ENCODE measurements around the gene ADIPOR2. TPM values are rescaled to one million over a fixed set of nuclear protein-coding genes. Genes with fewer than 3 reads are reported as not detected.
A peak's percentile ranks its signal among the peaks of the same experiment; 100 is the strongest.
"Not testable (repeated sequence)": the region's sequence is repeated elsewhere in the genome, so short reads cannot be mapped to it uniquely, and the experiment has no call there.

Gene ADIPOR2
- total RNA-seq, 2 experiments from 2014 or later, result 51.7 to 52.6 TPM

DNA sequence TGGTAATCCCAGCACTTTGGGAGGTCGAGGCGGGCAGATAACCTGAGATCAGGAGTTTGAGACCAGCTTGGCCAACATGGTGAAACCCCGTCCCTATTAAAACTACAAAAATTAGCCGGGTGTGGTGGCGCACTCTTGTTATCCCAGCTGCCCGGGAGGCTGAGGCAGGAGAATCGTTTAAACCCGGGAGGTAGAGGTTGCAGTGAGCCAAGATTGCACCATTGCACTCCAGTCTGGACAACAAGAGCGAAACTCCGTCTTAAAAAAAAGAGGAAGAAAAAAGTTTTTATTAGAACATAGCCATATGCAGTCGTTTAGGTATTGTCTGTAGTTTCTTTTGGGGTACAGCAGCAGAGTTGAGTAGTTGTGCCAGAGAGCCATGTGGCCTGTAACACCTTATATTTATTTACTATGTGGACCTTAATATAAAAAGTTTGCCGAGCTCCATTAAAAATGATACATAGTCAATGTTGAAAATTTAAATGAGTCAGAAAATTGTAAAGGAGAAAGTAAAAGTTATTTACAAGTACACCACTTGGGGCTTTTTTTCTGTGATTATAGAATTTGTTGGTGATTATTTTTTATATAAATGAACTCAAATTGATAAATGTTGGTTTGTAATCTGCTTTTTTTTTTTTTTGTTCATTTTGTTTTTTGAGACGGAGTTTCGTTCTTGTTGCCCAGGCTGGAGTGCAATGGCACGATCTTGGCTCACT, 2.2 kb downstream of the ADIPOR2 start:
- intact Hi-C loops (cut with DNase I, micrococcal nuclease), result loop anchor here (5.0 to 10.0 kb wide), 2 partner anchors 101 to 1102 kb away; partner anchors contain the start of genes FBXL14 (in 1 of the 2) and FKBP4 (in 1 of the 2)
- Mint-ChIP-seq H3K9me3 (ENCODE audit: low read depth) (no peaks in the 10 kb centered on the region), H3K36me3 (ENCODE audit: low read depth) (peaks cover 14% of the 10 kb centered on the region), H3K27me3 (no peaks in the 10 kb centered on the region), H3K4me1 (peaks cover 69% of the 10 kb centered on the region), H3K27ac (no peak overlapping the region), H3K4me3 (no peak overlapping the region)
- ChIA-PET CTCF (interaction anchor here (0.6 to 1.2 kb wide), 3 partner anchors 40 to 71 kb away, joined by 3 to 4 read pairs (median 3); no protein-coding TSS in a partner anchor), POLR2A (interaction anchor here (0.7 kb wide), 1 partner anchor 106 kb away, joined by 3 read pairs; no protein-coding TSS in a partner anchor)
- ATAC-seq (no peak), DNase-seq (no peak)

DNA sequence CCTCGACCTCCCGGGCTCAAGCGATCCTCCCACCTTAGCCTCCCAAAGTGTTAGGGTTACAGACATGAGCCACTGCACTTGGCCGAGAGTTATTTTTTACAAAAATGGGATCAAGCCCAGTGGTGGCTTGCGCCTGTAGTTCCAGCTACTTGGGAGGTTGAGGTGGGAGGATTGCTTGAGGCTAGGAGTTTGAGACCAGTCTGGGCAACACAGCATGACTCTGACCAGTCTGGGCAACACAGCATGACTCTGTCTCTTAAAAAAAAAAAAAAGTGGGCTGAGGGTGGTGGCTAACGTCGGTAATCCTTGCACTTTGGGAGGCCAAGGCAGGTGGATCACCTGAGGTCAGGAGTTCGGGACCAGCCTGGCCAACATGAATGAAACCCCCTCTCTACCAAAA, 4.2 kb downstream of the ADIPOR2 start:
- DNase-seq; POLR2A ChIA-PET; ATAC-seq; H3K9me3 Mint-ChIP-seq (ENCODE audit: low read depth); H3K4me3 Mint-ChIP-seq; H3K27ac Mint-ChIP-seq; H3K27me3 Mint-ChIP-seq: not testable (repeated sequence)
- peaks cover 16% of the 10 kb centered on the region for H3K36me3 Mint-ChIP-seq (ENCODE audit: low read depth)
- intact Hi-C loops (cut with DNase I, micrococcal nuclease), result loop anchor here in 1 of 2 experiments (10.0 kb wide), 1 partner anchor 1100 kb away; the partner anchor contains the start of gene FKBP4
- CTCF ChIA-PET, result interaction anchor here (1.0 kb wide), 1 partner anchor 14 kb away, joined by 3 read pairs; no protein-coding TSS in a partner anchor
- peaks cover 69% of the 10 kb centered on the region for H3K4me1 Mint-ChIP-seq

DNA sequence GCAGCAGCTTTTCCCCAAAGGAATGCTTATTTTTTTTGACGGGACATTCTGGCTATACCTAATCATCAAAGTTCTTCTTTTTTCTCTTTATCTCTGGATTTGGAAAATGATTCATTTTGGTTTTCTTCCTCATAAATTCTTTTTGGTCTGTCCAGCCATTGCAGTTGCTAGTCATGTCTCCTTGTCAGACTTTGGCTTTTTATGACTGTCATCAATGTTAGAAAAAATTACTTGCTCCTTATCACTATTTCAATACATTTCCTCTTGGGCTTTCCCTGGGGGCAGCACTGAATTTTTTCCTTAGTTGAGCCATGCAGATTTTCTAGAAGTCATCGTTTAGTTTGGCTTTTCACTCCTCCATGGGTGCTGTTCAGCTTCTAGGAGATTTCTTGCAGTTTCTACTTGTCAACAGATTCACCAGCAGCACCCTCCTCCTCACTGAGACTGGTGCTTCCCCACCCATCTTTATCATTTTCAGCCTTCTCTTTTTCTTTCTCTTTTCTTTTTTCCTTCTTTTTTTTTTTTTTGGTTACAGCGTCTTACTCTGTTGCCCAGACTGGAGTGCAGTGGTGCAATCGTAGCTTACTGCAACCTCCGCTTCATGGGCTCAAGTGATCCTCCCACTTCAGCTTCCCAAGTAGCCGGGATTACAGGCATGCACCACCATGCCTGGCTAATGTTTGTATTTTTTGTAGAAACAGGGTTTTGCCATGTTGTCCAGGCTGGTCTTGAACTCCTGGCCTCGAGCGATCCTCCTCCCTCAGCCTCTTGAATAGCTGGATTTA, 5.2 kb downstream of the ADIPOR2 start:
- CTCF ChIA-PET, result interaction anchor here (0.6 to 1.2 kb wide), 3 partner anchors 95 to 579 kb away, joined by 3 to 4 read pairs (median 3); no protein-coding TSS in a partner anchor
- peaks cover 16% of the 10 kb centered on the region for H3K36me3 Mint-ChIP-seq (ENCODE audit: low read depth)
- intact Hi-C loops (cut with DNase I, micrococcal nuclease), result loop anchor here in 1 of 2 experiments (10.0 kb wide), 1 partner anchor 1099 kb away; the partner anchor contains the start of gene FKBP4

DNA sequence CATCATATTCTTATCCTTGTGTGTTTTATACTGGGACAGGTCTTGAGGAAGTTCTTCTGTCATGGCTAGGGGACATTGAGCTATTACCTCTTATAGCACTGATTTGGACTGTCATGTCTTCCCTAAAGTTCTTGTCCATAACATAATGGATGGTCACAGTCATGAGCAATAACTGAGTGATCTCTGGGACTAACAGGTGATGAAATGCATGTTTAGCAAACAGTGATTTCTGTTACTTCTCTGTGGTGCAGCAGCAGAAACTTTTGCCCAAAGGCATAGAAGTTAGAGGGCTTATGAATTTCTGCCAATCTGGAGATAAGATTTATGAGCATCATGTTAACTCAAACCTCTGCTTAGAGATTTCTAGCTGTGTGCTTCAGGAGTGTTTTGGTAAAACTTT, 5.9 kb downstream of the ADIPOR2 start:
- intact Hi-C loops (cut with DNase I, micrococcal nuclease), result loop anchor here in 1 of 2 experiments (10.0 kb wide), 1 partner anchor 1098 kb away; the partner anchor contains the start of gene FKBP4
- DNase-seq (no peak), ATAC-seq (no peak)
- Mint-ChIP-seq H3K27me3 (no peaks in the 10 kb centered on the region), H3K36me3 (ENCODE audit: low read depth) (peaks cover 16% of the 10 kb centered on the region), H3K9me3 (ENCODE audit: low read depth) (no peaks in the 10 kb centered on the region), H3K4me3 (no peak overlapping the region), H3K27ac (no peak overlapping the region), H3K4me1 (peaks cover 67% of the 10 kb centered on the region)
- POLR2A ChIA-PET, result no interaction called here
- CTCF ChIA-PET, result interaction anchor here (0.6 to 1.4 kb wide), 4 partner anchors 27 to 579 kb away, joined by 3 to 4 read pairs (median 3); no protein-coding TSS in a partner anchor

More for the DNA sequence above, 5.2 kb downstream of the ADIPOR2 start:
- POLR2A ChIA-PET, result no interaction called here
- H3K9me3 Mint-ChIP-seq (ENCODE audit: low read depth), result no peaks in the 10 kb centered on the region
- DNase-seq (no peak), ATAC-seq (no peak)
- H3K27me3 Mint-ChIP-seq, result no peaks in the 10 kb centered on the region
- no peak overlapping the region for H3K27ac Mint-ChIP-seq
- H3K4me1 Mint-ChIP-seq, result peaks cover 71% of the 10 kb centered on the region
- no peak overlapping the region for H3K4me3 Mint-ChIP-seq

DNA sequence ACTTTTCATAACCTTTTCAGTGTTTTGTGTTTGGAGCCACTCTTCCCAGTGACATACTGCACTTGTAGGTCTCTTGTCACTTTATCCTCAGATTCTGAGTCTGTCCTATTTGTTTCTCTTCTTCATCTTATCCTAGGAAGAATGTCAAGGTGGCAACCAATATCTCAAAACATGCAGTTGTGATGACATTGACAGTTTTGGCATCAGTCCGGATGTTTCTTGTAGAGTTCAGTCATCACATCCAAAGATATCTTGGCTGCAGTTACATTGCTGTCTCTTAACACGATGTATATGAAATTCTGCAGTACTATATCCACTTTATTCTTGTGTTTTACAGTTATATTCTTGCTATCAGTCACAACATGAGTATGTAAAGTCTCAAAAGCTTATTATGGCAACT, 6.4 kb downstream of the ADIPOR2 start:
- Mint-ChIP-seq H3K27me3 (no peaks in the 10 kb centered on the region), H3K4me3 (no peak overlapping the region), H3K9me3 (ENCODE audit: low read depth) (no peaks in the 10 kb centered on the region), H3K4me1 (peaks cover 66% of the 10 kb centered on the region), H3K27ac (no peak overlapping the region), H3K36me3 (ENCODE audit: low read depth) (peaks cover 18% of the 10 kb centered on the region)
- POLR2A ChIA-PET, result no interaction called here
- ATAC-seq, result no peak
- no peak for DNase-seq
- CTCF ChIA-PET, result interaction anchor here (0.5 to 1.4 kb wide), 6 partner anchors 27 to 289 kb away, joined by 3 to 4 read pairs (median 3); partner anchors contain the start of gene WNT5B
- intact Hi-C loops (cut with DNase I, micrococcal nuclease), result loop anchor here in 1 of 2 experiments (10.0 kb wide), 1 partner anchor 1098 kb away; the partner anchor contains the start of gene FKBP4

DNA sequence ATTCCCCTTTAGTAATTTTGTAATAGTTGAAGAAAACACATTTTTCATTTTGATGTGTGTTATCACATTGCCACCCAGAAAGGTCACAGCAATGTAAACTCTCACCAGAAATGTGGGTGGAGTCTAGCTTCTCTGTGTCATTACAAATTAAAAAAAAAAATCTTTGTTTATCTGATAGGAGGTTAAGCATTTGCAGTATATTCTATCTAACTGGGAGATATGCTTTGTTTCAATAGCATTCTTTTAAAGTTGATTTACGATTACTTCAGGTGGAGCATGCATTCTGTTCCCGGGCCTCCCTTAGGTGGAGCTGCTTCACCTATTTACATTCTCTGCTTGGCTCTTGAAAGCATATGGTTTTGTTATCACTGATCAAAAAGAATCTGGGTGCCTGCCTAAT, 7.8 kb downstream of the ADIPOR2 start:
- ChIA-PET CTCF (interaction anchor here (0.9 kb wide), 1 partner anchor 91 kb away, joined by 3 read pairs; no protein-coding TSS in a partner anchor), POLR2A (no interaction called here)
- DNase-seq (no peak), ATAC-seq (no peak)
- Mint-ChIP-seq H3K36me3 (ENCODE audit: low read depth) (peaks cover 12% of the 10 kb centered on the region), H3K4me3 (no peak overlapping the region), H3K9me3 (ENCODE audit: low read depth) (no peaks in the 10 kb centered on the region), H3K27me3 (no peaks in the 10 kb centered on the region), H3K27ac (no peak overlapping the region), H3K4me1 (peaks cover 60% of the 10 kb centered on the region)
- intact Hi-C loops (cut with DNase I, micrococcal nuclease), result loop anchor here in 1 of 2 experiments (10.0 kb wide), 1 partner anchor 1096 kb away; the partner anchor contains the start of gene FKBP4

DNA sequence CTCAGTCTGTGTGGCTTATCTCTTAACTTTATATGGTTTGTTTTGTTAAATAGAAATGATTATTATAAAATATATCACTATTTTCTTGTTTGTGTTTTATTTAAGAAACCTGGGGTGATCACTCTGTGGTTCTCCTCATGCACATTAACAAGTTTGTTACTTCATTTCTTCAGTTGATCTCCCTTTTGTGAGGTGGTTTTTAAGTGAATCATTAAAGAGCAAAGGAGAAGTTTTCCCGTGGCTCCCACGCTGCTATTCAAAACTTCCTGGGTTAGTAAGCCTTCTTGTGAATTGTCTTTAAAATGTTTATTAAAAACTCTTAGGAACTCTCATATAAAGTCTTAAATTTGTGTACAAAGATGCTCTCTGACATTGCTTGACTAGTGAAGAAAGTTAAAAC, 11.8 kb downstream of the ADIPOR2 start:
- no peaks in the 10 kb centered on the region for H3K9me3 Mint-ChIP-seq (ENCODE audit: low read depth)
- POLR2A ChIA-PET, result no interaction called here

DNA sequence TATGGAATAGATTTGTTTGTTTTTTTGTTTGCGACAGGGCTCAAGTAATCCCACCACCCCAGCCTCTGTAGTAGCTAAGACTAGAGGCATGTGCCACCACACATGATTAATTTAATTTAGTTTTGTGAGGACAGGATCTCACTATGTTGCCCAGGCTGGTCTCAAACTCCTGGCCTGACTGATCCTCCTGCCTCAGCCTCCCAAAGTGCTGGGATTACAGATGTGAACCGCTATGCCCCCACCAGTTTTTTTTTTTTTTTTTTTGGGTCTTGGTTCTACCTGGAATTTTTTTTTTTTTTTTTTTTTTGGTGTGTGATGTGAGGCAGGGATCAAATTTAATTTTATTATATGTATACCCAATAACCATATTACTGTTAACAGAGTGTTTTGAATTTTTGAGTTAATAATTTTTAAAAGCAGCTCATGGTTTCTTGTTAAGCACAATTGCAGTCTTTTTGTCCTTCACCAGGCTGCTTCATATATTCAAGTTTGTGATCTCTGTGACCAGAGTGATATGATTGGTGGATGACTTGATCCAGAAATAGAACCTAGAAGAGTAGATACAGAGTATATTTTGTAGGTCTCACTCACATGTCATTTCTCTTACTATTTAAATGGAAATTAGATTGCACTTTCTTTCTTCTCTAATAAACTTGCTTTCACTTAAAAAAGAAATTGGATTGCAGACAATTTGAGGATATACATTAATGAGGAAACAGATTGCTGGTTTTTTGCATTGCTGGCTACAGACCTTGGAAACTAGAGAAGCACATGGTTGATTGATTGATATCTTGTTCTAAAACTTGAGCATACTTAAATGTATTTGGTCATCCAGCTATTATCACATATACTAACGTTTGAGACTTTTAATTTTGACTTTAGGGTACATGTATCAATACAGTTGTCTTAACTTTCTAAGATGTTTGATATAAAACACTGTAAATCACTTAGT, 13.2 kb downstream of the ADIPOR2 start:
- no peak overlapping the region for H3K4me3 Mint-ChIP-seq
- H3K36me3 Mint-ChIP-seq (ENCODE audit: low read depth), result peaks cover 15% of the 10 kb centered on the region
- DNase-seq (no peak), ATAC-seq (no peak)
- ChIA-PET CTCF (interaction anchor here (1.1 to 1.9 kb wide), 2 partner anchors 34 to 89 kb away, joined by 3 to 6 read pairs; no protein-coding TSS in a partner anchor), POLR2A (no interaction called here)
- no peaks in the 10 kb centered on the region for H3K27me3 Mint-ChIP-seq
- intact Hi-C loops (cut with DNase I, micrococcal nuclease), result no loop called here
- peaks cover 40% of the 10 kb centered on the region for H3K4me1 Mint-ChIP-seq
- no peaks in the 10 kb centered on the region for H3K9me3 Mint-ChIP-seq (ENCODE audit: low read depth)
- H3K27ac Mint-ChIP-seq, result no peak overlapping the region

More for the DNA sequence above, 11.8 kb downstream of the ADIPOR2 start:
- Mint-ChIP-seq H3K4me1 (peaks cover 47% of the 10 kb centered on the region), H3K4me3 (no peak overlapping the region), H3K27ac (no peak overlapping the region), H3K27me3 (no peaks in the 10 kb centered on the region), H3K36me3 (ENCODE audit: low read depth) (peaks cover 13% of the 10 kb centered on the region)
- ATAC-seq (no peak), DNase-seq (no peak)
- CTCF ChIA-PET, result interaction anchor here (0.9 to 1.9 kb wide), 3 partner anchors 10 to 90 kb away, joined by 3 to 6 read pairs (median 3); no protein-coding TSS in a partner anchor
- intact Hi-C loops (cut with DNase I, micrococcal nuclease), result no loop called here

DNA sequence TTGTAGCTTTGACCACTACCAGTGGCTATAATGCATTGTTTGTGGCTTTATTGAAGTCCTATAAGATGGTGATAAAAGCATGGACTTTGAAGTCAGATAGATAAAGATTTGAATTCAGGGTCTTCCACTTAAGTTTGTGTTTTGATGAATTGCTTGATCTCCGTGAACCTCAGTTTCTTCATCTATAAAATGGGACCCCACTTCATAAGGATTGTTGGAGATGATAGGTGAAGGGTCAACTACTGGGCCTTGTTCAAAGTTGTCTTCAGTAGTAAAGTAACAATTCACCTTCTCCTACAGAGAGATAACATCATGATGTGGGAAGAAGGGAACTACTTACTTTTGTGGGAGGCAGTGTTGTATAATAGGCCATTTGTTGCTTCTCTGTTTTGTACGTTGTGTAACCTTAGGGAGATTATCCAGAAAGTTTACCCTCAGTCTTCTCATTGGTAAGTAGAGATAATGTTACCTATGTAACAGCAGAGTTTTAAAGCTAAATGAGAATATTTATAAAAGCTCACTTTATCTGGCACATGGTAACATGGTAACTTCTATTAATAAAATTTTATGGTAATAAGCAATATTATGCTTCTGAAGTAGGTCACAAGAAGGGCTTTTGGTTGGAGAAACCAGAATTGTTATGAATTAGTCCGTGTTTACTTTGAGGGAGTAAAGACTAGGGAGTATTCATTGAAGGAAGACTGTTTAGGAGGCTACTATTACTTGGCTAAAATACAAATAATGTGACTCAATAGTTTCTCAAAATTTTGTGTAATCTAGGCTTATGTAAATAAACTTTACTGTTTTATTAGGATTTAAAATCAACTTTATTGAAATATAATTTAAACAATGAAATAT, 15.1 kb downstream of the ADIPOR2 start:
- POLR2A ChIA-PET, result no interaction called here
- DNase-seq, result no peak
- Mint-ChIP-seq H3K4me1 (peaks cover 38% of the 10 kb centered on the region), H3K27ac (no peak overlapping the region), H3K4me3 (no peak overlapping the region), H3K36me3 (ENCODE audit: low read depth) (peaks cover 14% of the 10 kb centered on the region), H3K27me3 (no peaks in the 10 kb centered on the region), H3K9me3 (ENCODE audit: low read depth) (no peaks in the 10 kb centered on the region)
- ATAC-seq, result no peak
- intact Hi-C loops (cut with DNase I, micrococcal nuclease), result no loop called here
- CTCF ChIA-PET, result interaction anchor here (0.7 kb wide), 1 partner anchor 26 kb away, joined by 3 read pairs; no protein-coding TSS in a partner anchor

DNA sequence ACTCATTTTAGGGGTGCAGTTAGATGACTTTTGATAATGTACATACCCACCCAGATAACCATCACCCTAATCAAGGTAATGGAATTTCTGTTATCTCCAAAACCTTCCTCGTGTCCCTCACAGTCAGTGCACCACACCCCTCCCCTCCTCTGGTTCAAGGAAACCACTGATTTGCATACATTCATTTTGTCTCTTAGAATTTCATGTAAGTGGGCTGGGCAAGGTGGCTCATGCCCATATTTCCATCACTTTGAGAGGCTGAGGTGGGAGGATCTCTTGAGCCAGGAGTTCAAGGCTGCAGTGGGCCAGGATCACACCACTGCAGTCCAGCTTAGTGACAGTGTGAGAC, 15.7 kb downstream of the ADIPOR2 start:
- Mint-ChIP-seq H3K27me3 (no peaks in the 10 kb centered on the region), H3K27ac (no peak overlapping the region), H3K4me1 (peaks cover 44% of the 10 kb centered on the region), H3K9me3 (ENCODE audit: low read depth) (no peaks in the 10 kb centered on the region), H3K36me3 (ENCODE audit: low read depth) (peaks cover 14% of the 10 kb centered on the region), H3K4me3 (no peak overlapping the region)
- DNase-seq, result no peak
- ATAC-seq, result peak; percentile 36
- intact Hi-C loops (cut with DNase I, micrococcal nuclease), result no loop called here
- ChIA-PET POLR2A (no interaction called here), CTCF (no interaction called here)

All from activated CD4-positive, alpha-beta T cell treated with anti-CD3 and anti-CD28 coated beads for 36 hours (primary cell).